Gastroesophageal sphincter (tissue), 3 donors: ENCODE measurements around the gene UBE2J2.

Experiments used
- EP300 ChIP-seq: sonication (generic); formaldehyde crosslinking; IDR thresholded peaks from one replicate; pipeline ENCODE4 v1.6.1; 2017; ENCODE audit warnings: antibody characterized with exemption, mild to moderate bottlenecking
- POLR2A ChIP-seq, 2 donors: fragments of 450-650 bp; IDR thresholded peaks; one replicate each; pipeline ENCODE4 v1.6.1; 2017; ENCODE audit warnings: antibody characterized with exemption in 2 of 2, mild to moderate bottlenecking in 2 of 2, moderate library complexity in 1 of 2
- POLR2AphosphoS5 ChIP-seq: sonication (generic); formaldehyde crosslinking; IDR thresholded peaks from one replicate; pipeline ENCODE4 v1.6.1; 2017; ENCODE audit warnings: antibody characterized with exemption
- TF ChIP-seq, protein P1 (sequence below), 4 experiments: fragments of 200-600 bp in 2 of 4; fragments of 450-650 bp in 2 of 4; sonication (generic) in 1 of 4; IDR thresholded peaks; one replicate each; pipeline ENCODE4 v1.5.1; 2017 to 2019; ENCODE audit warnings: antibody characterized with exemption in 4 of 4, mild to moderate bottlenecking in 2 of 4, moderate library complexity in 2 of 4

DNA sequence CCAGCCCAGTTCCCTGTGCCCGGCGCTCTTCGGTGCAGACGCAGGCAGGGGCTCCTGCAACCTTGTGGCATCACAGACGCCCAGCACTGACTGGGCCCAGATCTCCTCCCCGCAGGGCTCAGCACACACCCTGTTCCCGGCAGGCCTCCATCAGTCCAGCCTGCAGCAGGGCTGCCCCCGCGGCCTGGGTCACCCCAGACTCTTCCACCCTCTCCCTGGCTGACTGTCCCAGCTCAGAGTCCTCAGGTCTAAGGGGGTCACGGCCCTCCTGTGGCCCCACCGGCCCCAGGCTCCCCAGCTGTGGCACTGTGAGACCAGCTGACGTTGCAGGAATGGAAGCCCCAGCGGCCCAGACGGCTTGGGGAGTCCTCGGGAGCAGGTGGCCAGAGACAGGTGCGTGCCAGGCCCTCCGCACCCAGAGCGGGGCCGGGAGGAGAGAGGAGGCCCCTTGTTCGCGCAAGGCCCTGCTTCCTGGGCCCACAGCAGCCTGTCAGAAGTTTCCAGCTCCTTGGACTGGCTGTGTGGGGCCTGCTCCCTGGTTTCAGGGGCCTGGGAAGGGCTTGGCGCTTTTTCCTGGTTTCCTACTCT lies 37.4 kb downstream of the UBE2J2 start:
- TF ChIP-seq, protein P1, sequence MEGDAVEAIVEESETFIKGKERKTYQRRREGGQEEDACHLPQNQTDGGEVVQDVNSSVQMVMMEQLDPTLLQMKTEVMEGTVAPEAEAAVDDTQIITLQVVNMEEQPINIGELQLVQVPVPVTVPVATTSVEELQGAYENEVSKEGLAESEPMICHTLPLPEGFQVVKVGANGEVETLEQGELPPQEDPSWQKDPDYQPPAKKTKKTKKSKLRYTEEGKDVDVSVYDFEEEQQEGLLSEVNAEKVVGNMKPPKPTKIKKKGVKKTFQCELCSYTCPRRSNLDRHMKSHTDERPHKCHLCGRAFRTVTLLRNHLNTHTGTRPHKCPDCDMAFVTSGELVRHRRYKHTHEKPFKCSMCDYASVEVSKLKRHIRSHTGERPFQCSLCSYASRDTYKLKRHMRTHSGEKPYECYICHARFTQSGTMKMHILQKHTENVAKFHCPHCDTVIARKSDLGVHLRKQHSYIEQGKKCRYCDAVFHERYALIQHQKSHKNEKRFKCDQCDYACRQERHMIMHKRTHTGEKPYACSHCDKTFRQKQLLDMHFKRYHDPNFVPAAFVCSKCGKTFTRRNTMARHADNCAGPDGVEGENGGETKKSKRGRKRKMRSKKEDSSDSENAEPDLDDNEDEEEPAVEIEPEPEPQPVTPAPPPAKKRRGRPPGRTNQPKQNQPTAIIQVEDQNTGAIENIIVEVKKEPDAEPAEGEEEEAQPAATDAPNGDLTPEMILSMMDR (IDR thresholded peaks at IDR 0.05) = no peak
- TF ChIP-seq POLR2A (IDR thresholded peaks at IDR 0.05) = no peak
- TF ChIP-seq POLR2AphosphoS5 = no peak
- TF ChIP-seq EP300 = no peak
